Measurements from ENCODE around the gene NDRG2.

Gene NDRG2

DNA sequence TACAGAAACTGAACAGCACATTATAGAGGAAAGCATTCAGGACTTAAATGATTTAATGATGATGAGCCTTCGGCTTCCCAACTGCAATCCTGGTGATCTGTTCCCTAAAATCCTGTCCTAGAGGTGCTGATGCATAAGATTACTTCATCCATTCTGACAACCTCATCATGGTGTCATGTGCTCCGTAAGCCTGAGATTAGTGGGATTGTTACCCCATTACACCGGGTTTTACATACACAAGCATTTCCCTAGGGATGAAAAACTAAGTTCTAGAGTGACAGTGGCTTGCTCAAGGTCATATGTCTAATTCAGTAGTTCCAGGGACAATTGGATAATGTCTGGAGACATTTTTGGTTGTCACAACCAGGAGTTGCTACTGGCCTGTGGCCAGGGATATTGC is 12.3 kb upstream of the NDRG2 start:
- in situ Hi-C loops (cut with HindIII; ENCODE audit: low sequenced_read_pairs) = no loop called here

DNA sequence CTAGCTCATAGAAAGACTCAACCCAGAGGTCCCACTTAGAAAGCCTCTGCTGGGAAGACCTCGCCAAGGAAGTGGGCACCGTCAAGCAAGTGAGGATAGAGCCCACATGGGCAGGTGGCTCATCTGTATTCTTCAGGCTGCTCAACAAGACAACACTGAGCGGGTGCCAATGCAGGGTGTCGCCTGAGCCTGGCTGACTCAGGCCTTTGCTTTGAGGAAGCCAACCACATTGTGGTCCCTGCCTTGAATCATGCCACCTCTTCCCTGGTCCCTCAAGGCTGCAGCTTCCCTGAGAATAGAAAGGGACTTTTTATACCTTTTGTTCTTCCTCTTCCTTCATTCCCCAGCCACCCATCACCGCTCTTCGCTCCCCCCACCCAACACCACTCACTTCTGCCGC is 11.9 kb upstream of the NDRG2 start:
- in situ Hi-C loops (cut with HindIII; ENCODE audit: low sequenced_read_pairs) = no loop called here

DNA sequence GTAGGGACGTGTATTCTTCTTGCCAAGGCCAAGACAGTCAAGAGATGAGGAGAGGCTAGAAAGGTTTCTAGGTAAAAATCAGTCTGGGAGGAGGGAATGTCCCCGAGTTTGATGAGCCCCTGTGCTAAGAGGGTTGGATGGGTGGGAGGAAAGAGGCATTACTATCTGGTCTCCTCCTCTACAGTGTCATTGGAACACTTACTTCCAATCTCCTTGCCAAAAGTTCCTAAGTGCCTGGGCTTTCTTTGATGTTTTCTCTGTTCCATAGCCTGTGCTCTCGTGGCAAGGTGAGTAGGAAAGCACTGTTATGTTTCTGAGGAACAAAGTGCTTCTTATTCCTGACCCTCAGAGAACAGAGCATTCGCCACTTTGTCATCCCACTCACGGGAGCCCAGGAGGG is 9.8 kb upstream of the NDRG2 start, which contains the start of gene RNASE13:
Gene RNASE13, minus strand, starts transcription at position 101 of the 400 bp plus-strand sequence. CDS start 519 bp downstream, outside the sequence.
- in situ Hi-C loops (cut with HindIII; ENCODE audit: low sequenced_read_pairs) = no loop called here

DNA sequence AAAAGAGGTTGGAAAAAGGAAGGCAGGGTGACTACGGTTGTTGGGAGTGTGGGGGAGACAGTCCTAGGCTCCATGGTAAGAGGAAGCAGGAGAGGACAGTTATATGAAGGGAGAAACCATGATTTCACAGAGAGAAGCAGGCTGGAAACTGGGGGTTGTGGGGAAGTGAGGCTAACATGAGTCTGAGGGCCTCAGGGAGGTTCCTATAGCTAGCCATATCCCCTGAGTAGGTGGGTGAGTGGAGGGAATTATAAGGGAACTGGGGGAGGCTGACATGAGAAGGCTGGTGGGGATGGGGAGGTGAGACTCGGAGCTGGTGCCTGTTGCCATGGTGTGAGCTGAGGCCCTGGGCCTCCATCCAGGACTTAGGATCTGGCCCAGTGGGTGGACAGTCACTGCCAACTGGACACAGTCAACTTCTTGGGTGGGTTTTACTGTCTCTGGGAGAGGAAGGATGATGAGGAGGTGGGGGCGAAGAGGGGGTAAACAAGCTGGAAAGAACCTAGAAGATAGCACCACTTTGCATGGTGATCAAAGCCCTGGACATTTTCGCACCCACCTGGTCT is 8.4 kb upstream of the NDRG2 start:
- in situ Hi-C loops (cut with HindIII; ENCODE audit: low sequenced_read_pairs) = no loop called here

DNA sequence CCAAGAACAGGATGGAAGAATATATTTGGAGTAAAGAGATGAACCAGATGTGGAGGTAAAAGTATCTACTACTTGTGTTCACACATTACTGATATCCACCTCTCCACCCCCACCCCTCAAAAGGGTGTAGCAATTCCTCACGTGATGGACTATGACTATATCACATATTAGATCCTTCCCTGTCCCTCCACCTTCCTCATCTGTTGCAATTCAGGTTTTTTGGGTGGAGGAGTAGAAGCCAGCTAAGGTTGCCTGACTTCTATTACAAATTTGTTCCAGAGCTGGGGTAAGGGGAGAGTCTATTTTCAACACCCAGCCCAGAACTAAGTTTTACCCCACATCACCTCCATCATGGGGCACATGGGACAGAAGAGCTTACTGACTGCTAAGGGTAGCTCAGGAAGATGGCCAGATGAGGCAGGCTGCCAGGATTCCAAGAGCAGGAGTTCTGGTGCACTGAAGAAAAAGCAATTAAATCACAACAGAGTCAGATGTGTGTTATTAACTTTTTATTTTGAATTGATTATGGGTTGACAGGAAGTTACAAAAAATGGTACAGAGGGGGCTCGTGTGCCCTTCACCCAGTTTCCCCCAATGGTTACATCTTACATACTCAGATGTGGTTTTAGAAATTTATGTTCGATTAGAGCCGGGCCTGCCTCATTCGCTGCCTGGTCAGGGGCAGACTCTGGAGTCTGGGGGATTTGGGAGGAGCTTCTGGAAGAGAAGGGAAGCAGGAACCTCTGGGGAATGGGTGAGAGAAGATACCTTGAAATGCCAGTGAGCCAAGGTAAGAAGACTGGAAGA is 7.7 kb upstream of the NDRG2 start:
- in situ Hi-C loops (cut with HindIII; ENCODE audit: low sequenced_read_pairs) = no loop called here

DNA sequence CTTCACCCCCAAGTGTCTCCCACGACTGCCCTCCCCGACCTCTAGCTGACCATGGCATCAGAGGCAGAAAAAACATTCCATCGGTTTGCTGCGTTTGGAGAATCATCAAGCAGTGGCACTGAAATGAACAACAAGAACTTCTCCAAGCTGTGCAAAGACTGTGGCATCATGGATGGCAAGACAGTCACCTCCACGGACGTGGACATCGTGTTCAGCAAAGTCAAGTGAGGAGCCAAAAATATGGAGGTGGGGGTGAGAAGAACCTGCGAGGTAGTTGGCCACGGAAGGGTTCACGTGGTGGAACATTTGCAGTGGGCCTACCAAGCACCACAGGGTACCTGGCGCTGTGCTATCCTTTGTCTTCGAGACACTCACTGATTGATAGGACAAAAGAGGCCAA is 5.7 kb upstream of the NDRG2 start:
- in situ Hi-C loops (cut with HindIII; ENCODE audit: low sequenced_read_pairs) = no loop called here

DNA sequence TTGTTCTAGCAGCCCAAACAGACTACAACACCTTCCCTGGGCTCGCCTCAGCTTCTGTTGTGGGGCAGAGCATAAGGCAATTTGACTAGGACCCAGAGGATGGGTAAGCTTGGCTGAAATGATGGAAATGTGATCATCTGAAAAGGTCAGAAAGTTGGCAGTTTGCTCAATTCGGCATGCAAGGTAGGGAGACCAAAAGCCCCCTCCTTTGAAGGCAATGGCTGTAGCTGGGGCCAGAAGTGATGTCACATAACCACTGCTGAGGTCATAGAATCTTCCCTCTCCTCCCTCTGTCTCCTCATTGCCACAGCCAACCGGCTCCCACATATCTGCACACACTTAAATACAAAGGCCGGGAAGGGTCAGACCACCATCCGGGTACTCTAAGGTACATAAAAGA is 5.1 kb upstream of the NDRG2 start, which contains the start of gene TPPP2:
Gene TPPP2, plus strand, starts transcription at position 301 of the 400 bp plus-strand sequence. CDS start 365 bp downstream, outside the sequence.
- in situ Hi-C loops (cut with HindIII; ENCODE audit: low sequenced_read_pairs) = no loop called here

DNA sequence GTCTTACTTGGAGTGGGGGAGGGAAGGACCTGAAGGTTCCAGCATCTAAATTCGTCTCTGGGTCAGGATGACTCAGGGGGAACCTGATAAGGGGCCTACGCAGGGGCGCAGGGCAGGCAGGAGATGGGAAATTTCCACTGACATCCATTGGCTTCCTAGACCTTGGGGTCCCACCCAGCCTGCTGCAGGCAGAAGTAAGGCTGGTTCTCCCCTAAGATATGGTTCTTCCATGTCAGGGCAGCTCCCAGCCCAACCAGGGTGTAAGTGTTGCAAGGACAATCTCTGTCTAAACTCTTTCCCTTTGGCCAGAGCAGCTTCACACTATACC is 2.1 kb upstream of the NDRG2 start:
- in situ Hi-C loops (cut with HindIII; ENCODE audit: low sequenced_read_pairs) = no loop called here

DNA sequence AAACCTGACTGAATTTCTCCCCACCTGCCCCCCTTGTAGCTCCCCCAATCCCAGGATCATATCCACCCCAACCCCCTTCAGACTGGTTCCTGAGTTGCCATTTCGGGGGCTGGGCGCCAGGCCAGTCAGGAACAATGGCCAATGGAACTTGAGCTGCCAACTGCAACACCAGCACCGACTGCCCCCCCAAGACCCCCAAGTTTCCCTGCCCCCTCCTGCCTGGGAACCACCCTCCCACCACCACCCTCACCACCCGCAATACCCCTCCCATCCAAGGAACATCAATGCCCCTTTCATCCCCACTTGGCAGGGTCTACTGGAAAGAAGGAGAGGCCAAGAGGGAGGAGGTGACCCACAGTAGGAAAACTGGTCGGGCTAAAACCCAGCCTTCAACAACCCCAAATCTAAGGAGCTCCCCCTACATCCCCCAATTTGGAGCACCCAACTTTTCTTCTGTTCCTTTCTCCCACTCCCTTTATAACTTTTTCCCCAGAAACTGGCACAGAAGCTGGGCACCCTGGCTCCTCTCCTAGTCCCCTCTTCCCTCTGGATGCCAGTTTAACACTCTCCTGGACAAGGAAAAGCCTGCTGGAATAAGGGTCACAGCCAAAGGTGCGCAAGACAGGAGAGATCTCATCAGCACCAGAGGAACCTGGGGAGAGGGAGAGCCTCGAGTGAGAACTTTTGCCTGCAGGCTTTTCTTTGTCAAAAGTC is 1.6 kb upstream of the NDRG2 start:
- in situ Hi-C loops (cut with HindIII; ENCODE audit: low sequenced_read_pairs) = no loop called here

DNA sequence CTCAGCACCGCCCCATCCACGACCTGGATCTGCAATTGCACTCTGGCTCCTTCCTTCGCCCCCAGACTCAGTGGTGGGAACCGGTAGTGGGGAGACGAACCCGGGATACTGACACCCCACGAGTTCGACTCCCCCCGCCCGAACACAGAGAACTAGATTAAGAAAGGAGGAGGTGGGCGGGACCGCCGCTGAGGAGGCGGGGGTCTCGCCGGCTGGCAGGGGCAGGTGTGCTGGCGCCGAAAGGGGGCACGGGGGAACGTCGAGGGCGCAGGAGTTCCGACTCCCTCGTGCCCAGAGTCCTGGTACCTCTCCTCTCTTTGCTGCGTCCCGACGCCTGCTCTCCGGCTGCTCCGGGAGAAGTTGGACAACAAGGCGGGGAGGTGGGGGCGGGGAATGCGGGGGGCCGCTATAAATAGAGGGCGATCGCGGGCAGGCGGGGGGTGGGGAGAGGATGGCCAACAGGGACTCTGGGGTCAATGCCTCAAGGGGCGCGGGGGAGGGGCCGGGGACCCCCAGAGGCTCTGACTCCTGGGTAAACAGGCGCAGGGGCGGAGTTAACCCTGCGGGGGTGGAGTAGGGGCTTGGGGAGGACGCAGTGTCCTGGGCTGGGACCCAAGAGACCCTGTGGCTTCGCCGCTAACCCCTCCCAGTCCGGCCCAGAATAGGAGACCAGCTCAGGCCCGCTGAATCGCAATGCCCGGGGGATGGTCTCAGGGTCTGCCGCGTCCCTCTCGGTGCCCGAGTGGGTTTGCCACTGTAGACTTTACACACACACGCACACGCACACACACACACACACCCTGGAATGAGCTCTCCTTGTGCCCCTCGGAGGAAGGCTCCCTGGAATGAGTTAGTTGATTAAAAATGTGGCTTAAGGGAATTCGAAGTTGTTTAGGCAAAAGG is 761 bp upstream of the NDRG2 start:
- in situ Hi-C loops (cut with HindIII; ENCODE audit: low sequenced_read_pairs) = no loop called here

DNA sequence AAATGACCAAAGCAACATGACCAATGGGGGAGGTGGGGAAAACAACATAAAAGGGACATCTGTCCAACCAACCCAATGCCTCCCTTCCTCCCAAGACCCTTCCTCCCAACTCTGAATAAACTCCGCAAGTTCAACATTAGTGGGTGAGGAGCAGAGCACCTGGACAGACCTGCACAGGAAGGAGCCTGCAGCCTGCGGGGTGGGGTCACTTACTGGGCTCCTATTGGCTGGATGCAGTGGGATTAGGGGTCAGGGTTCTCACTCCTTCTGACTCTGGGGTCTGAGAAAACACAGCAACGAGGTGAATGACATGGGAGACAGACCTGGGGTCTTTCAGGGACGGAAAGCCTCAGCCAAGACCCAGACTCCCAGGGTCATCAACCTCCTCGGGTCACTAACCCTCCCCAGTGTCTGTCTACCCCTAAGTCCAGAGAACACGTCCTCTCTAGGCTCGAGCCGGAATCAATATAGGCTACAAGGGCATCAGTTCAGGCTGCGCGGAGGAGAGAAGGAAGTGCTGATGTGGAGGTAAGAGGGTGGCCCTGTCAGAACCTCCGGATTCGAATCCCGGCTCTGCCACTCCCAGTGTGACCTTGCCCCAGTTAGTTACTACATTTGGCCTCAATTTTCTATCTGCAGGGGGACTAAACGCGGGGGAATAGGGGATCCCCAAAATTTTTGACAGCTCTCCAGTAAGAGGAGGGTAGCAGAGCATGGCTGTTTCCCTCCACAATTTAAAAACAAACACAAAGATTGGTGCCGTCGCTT is 860 bp downstream of the NDRG2 start:
- in situ Hi-C loops (cut with HindIII; ENCODE audit: low sequenced_read_pairs) = no loop called here

DNA sequence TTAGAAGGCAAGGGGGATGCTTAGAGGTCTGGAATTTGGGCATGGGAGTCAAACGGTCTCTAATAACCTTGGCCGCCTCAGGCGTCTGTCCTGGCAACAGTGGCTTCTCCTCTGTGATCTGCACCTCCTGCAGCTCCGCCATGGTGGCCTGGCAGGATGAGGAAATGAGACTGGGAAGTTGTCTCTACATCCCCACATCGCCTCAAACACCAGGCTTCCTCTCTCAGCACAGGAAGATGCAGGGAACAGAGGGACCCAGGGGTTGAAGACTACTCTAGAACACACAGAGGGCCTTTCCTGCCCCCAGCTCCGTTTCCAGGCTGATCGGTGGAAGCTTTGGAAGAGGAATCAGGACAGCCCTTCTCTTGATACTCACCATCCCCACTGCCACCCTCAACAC is 1.7 kb downstream of the NDRG2 start:
- in situ Hi-C loops (cut with HindIII; ENCODE audit: low sequenced_read_pairs) = no loop called here

DNA sequence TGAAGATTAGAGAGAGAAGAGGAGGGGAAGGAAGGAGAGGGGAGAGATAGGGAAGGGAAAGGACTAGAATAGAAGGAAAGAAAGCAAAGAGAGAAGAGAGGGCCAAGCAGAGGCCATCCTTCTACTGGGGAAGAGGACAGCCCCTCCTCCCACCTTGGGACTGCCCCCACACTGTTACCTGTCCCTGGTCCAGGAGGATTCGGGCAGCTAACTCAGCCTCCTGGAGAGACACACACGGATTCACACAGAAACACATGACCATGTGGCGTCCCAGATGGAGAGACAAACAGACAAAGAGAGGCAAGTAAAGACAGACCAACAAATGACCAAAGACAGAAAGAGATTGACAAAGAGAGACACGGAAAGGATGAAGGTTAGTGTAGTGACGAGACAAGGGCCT is 2.2 kb downstream of the NDRG2 start:
- in situ Hi-C loops (cut with HindIII; ENCODE audit: low sequenced_read_pairs) = no loop called here

DNA sequence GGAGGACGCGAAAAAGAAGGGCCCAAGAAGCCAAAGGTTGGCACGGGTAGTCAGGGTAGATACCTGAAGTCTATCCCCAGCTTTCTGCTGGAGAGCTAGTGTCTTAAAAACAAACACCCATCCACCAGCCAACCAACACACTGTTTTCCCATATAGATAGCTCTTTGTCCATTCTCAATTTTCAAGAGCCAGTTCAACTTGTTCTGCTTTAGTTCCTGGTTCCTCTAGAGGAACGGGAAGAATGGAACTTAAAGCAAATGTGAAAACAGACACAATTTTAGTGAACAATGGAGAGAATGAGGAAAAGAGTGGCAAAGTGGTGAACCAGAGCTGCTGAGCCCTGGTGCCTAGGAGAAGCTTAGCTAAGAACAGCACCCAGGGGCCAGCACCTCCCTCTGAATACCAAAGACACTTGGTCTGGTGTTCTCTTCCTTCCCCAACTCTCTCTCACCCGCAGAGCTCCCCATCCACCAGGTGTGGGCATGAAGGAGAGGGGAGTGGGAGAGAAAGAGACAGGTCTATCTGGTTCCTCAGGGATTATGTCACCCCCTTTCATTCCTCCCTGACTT is 3.8 kb downstream of the NDRG2 start:
- in situ Hi-C loops (cut with HindIII; ENCODE audit: low sequenced_read_pairs) = no loop called here

DNA sequence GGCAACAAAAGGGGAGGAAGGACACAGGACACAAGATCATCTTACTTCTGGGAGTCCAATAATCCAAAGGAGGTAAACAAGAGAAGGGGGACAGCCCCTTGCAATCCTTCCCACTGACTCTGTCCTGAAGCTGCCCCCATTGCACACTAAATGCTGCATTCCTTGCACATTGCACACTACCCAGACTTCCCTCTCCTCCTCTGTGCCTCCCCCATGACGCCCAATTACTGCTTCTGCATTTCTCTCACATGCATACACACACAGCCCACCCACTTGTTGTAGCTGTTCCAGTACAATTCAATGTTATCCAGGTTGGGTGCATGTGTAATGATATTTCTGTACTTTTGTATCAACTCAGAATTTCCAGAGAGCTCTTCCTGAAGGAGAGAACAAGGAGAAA is 5.5 kb downstream of the NDRG2 start:
- in situ Hi-C loops (cut with HindIII; ENCODE audit: low sequenced_read_pairs) = no loop called here

DNA sequence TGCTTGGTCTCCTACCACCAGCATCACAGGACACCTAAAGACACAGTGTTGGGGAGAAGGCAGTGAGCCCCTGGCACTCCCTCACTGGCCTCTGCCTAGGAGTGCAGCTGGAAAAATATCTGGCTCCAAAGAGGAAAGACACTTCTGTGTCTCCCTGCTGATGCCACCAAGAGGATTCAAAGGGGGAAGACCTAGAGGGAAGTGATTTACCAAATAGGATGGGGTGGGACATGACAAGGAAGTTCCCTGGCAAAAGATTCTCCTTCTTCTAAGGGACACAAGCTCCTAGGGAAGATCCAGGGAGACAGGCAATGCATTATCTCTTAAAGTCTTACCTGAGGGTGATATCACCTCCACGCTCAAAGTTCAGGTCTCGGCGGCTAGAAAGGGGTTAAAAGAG is 6.1 kb downstream of the NDRG2 start:
- in situ Hi-C loops (cut with HindIII; ENCODE audit: low sequenced_read_pairs) = no loop called here

DNA sequence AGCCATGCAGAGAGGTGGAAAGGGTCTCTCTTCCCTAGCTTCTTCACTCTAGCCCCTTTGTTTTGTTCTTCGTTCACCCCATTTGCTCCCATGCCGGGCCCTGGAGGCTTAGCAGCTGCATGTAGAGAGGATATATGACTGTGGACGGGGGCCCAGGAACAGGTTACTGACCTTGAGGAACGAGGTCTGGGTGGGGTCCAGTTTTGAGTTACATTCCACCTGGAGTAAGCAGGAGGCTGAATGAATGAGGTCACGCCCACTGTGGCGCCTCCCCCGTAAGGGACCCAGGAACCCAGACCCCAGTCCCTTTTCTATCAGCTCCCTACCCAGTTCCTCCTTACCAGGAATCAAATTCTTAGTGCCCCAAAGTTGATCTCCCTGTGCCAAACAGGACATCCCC is 6.6 kb downstream of the NDRG2 start:
- in situ Hi-C loops (cut with HindIII; ENCODE audit: low sequenced_read_pairs) = no loop called here

DNA sequence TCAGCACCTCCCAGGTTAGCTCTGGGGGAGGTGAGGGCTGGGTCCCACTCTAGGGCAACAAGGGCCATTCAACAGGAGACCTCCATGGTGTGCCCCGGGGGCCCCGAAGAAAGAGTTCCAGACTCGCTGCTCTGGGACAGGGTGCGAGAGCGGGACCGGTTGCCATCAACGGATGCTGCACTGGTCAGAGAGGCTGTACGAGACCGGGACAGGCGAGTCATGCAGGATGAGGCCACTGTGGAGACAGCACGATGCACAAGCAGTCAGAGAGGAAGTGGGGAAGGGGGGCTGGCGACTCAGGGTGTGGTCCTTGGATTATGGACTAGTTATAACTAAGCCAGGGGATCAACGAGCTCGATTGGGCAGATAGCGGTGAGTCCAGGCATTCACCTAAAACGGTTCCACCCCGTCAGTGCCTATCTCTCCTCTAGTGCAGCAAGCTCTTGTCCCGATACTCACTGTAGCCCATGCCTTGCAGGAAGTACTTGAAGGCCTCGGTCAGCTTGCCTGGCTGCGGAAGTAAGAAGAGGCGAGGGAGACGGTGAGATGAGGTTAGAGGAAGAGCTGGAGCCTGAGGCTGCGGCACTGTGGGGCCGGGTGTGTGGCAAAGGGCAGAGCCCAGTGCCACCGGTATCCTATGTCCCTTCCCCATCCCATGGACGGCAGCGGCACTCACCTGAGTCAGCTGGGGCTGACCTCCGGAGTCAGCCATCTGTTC is 7.2 kb downstream of the NDRG2 start:
- in situ Hi-C loops (cut with HindIII; ENCODE audit: low sequenced_read_pairs) = no loop called here

DNA sequence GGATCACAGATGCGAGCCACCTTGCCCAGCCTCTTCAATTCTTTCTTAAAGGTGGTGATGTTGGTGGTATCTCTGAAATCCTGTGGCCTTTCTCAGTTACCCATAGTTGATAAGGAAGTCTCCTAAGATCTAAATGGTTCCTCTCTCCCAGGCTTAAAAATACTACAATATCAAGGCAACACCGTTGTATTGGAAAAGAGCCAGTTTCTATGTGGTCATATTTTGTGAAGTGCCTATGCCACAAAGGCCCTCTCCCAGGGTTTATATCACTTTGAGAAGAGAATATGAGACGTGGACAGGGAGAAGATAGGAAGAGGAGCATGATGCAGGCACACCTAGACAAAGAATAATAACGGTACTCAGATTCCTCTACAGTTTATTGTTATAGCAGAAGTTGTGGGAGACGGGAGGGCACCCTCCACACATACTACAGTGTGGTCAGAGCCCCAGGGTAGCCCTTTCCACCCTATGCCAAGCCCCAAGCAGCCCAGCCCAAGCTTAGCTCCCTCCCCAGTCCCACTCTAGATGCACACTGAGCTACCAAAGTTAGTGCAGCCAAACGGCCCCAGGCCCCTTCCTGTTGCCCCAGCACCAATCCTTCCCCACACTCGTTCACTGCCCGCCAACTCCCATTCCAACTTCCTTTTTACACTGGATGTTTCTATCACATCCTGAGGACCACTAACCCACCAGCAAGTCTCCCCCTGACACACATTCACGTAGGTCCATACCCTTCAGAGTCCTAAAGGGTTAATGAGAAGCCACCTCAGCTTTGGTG is 8.3 kb downstream of the NDRG2 start:
- in situ Hi-C loops (cut with HindIII; ENCODE audit: low sequenced_read_pairs) = no loop called here

All from DLD1 (cell line).